Colonic mucosa (tissue), 4 donors: ENCODE measurements around the gene DDX54. TPM values are rescaled to one million over a fixed set of nuclear protein-coding genes. Genes with fewer than 3 reads are reported as not detected.

Source experiments
- DNase-seq: peaks from one replicate; pipeline ENCODE4 v3.0.0-alpha.2; 2020
- H3K27ac ChIP-seq: fragments of 200-600 bp; one replicate; pipeline ENCODE4 v1.8.0; 2021
- H3K27me3 ChIP-seq: fragments of 200-600 bp; one replicate; pipeline ENCODE4 v1.8.0; 2021
- H3K36me3 ChIP-seq: fragments of 200-600 bp; one replicate; pipeline ENCODE4 v1.8.0; 2021
- H3K4me1 ChIP-seq: fragments of 200-600 bp; one replicate; pipeline ENCODE4 v1.8.0; 2021; ENCODE audit warnings: mild to moderate bottlenecking
- H3K4me3 ChIP-seq: fragments of 200-600 bp; one replicate; pipeline ENCODE4 v1.8.0; 2021
- H3K9ac ChIP-seq, 2 donors: one replicate each; pipeline ENCODE4 v1.7.0; 2013; ENCODE audit warnings: control low read depth in 2 of 2, low read depth in 2 of 2, low read length in 2 of 2
- H3K9me3 ChIP-seq: fragments of 200-600 bp; one replicate; pipeline ENCODE4 v1.8.0; 2021
- CTCF ChIP-seq: fragments of 200-600 bp; IDR thresholded peaks from one replicate; pipeline ENCODE4 v1.8.0; 2022; ENCODE audit warnings: antibody characterized with exemption, mild to moderate bottlenecking
- intact Hi-C: fragments of 100-400 bp; cut with DNase I; formaldehyde crosslinking; loops from one replicate; pipeline ENCODE4 v1.14.1; 2022
- total RNA-seq, 2 donors: library from RNA; stranded (reverse); fragmentation: NEBNext Ultra II Directional in 1 of 2; extraction: Animal tissue kit (Norgen Biotek cat#: 25700) in 1 of 2; gene quantifications; one replicate each; pipeline ENCODE4 v1.2.1, GENCODE V29; 2021
- donor health status: healthy.
- donor health status: DM: no; HTN: no; CAD: no.
- donor health status: DM: no; HTN: no; CAD: no.

Gene DDX54
- total RNA-seq, 2 donors from 2014 or later = 54.8 to 98.3 TPM

- H3K4me1 ChIP-seq = peaks cover 6% of the 10 kb centered on the region
- TF ChIP-seq CTCF = no peak
- intact Hi-C loops = no loop called here
- no peak for DNase-seq
- H3K36me3 ChIP-seq = no peaks in the 10 kb centered on the region
- no peaks in the 10 kb centered on the region for H3K9me3 ChIP-seq
- no peak overlapping the region for H3K27ac ChIP-seq
- no peak overlapping the region for H3K4me3 ChIP-seq
- H3K9ac ChIP-seq = no peak overlapping the region
- H3K27me3 ChIP-seq = no peaks in the 10 kb centered on the region
Observed at GRCh38 chr12:113146999-113147398, 38.3 kb downstream of the DDX54 start.

- Histone ChIP-seq H3K27ac (no peak overlapping the region), H3K9ac (no peak overlapping the region), H3K36me3 (no peaks in the 10 kb centered on the region), H3K4me3 (no peak overlapping the region), H3K27me3 (no peaks in the 10 kb centered on the region), H3K9me3 (no peaks in the 10 kb centered on the region), H3K4me1 (peaks cover 6% of the 10 kb centered on the region)
- TF ChIP-seq CTCF = no peak
- intact Hi-C loops = no loop called here
- DNase-seq = no peak
Observed at GRCh38 chr12:113145720-113146551, 39.3 kb downstream of the DDX54 start.

- Histone ChIP-seq H3K27ac (no peak overlapping the region), H3K9ac (no peak overlapping the region), H3K4me1 (peaks cover 4% of the 10 kb centered on the region), H3K36me3 (no peaks in the 10 kb centered on the region), H3K27me3 (no peaks in the 10 kb centered on the region), H3K4me3 (no peak overlapping the region), H3K9me3 (no peaks in the 10 kb centered on the region)
- no peak for TF ChIP-seq CTCF
- intact Hi-C loops = no loop called here
- DNase-seq = no peak
Observed at GRCh38 chr12:113144806-113145205, 40.5 kb downstream of the DDX54 start.

- H3K27ac ChIP-seq = no peak overlapping the region
- H3K9me3 ChIP-seq = no peaks in the 10 kb centered on the region
- TF ChIP-seq CTCF = no peak
- no peaks in the 10 kb centered on the region for H3K27me3 ChIP-seq
- intact Hi-C loops = no loop called here
- H3K9ac ChIP-seq = no peak overlapping the region
- no peak overlapping the region for H3K4me3 ChIP-seq
- H3K4me1 ChIP-seq = no peaks in the 10 kb centered on the region
- no peak for DNase-seq
- no peaks in the 10 kb centered on the region for H3K36me3 ChIP-seq
Observed at GRCh38 chr12:113143959-113144358, 41.3 kb downstream of the DDX54 start.

- intact Hi-C loops = no loop called here
- no peaks in the 10 kb centered on the region for H3K36me3 ChIP-seq
- no peak overlapping the region for H3K4me3 ChIP-seq
- H3K4me1 ChIP-seq = no peaks in the 10 kb centered on the region
- no peaks in the 10 kb centered on the region for H3K9me3 ChIP-seq
- TF ChIP-seq CTCF = no peak
- DNase-seq = no peak
- H3K27ac ChIP-seq = peak overlapping the region; percentile 53
- H3K9ac ChIP-seq = peak overlapping the region in 1 of 2 donors; percentile 46
- no peaks in the 10 kb centered on the region for H3K27me3 ChIP-seq
Observed at GRCh38 chr12:113142886-113143332, 42.4 kb downstream of the DDX54 start.
